H1 (cell line): ENCODE data around the gene CDKN2AIP. TPM values are rescaled to one million over a fixed set of nuclear protein-coding genes. Genes with fewer than 3 reads are reported as not detected.

Experiments used
- CTCF ChIA-PET: fragments of 300-600 bp; sonication (Branson Sonifier 250); formaldehyde crosslinking; loops from one replicate; lab custom pipeline; 2021; ENCODE audit not compliant: partially characterized antibody; lab: Charles Lee
- POLR2A ChIA-PET: fragments of 300-600 bp; sonication (Branson Sonifier 250); formaldehyde crosslinking; loops from one replicate; lab custom pipeline; 2021; ENCODE audit warnings: inconsistent platforms; ENCODE audit not compliant: partially characterized antibody; lab: Charles Lee
- DNase-seq, 2 experiments: peaks; one replicate each; pipeline versions ENCODE4 v3.0.0 to v3.0.0-alpha.2; 2010 to 2022; ENCODE audit warnings: low spot score in 2 of 2, low read depth in 1 of 2, mixed read lengths in 1 of 2
- FAIRE-seq: peaks from 2 replicates; lab custom pipeline; 2011; peaks lifted over from hg19 to GRCh38; lab: Jason Lieb, UNC
- H2AFZ ChIP-seq: 2 replicates; pipeline ENCODE4 v1.8.1; 2012; ENCODE audit warnings: low read length, inconsistent platforms
- H2AK5ac ChIP-seq: 2 replicates; pipeline ENCODE4 v1.6.1; 2013; ENCODE audit warnings: low read depth, low read length
- H2BK120ac ChIP-seq: replicated peaks from 2 replicates; pipeline ENCODE3; 2013; ENCODE audit warnings: low read depth, low read length, inconsistent platforms
- H2BK12ac ChIP-seq: 2 replicates; pipeline ENCODE4 v1.6.1; 2013; ENCODE audit warnings: low read depth, low read length
- H2BK15ac ChIP-seq: 2 replicates; pipeline ENCODE4 v1.6.1; 2013; ENCODE audit warnings: low read length
- H2BK20ac ChIP-seq: 2 replicates; pipeline ENCODE4 v1.6.1; 2013; ENCODE audit warnings: low read length
- H2BK5ac ChIP-seq: 2 replicates; pipeline ENCODE4 v1.6.1; 2013; ENCODE audit warnings: low read depth, low read length
- H3K14ac ChIP-seq: 2 replicates; pipeline ENCODE4 v1.6.1; 2013; ENCODE audit warnings: inconsistent platforms; ENCODE audit not compliant: insufficient read length
- H3K18ac ChIP-seq: 2 replicates; pipeline ENCODE4 v1.6.1; 2013; ENCODE audit warnings: low read length; ENCODE audit errors: extremely low read depth
- H3K23ac ChIP-seq: 2 replicates; pipeline ENCODE4 v1.6.1; 2013; ENCODE audit warnings: inconsistent platforms; ENCODE audit not compliant: insufficient read length
- H3K23me2 ChIP-seq: 2 replicates; pipeline ENCODE4 v1.6.1; 2013; ENCODE audit warnings: low read depth, low read length
- H3K27ac ChIP-seq: 2 replicates; pipeline ENCODE4 v1.6.1; 2011; ENCODE audit warnings: low read depth, low read length, inconsistent platforms
- H3K27me3 ChIP-seq, 4 experiments: replicated peaks in 1 of 4; 1 replicate in 1 of 4; 2 replicates in 3 of 4; pipeline versions ENCODE4 v1.6.1 to v1.8.1; 2011 to 2013; ENCODE audit warnings: low read length in 3 of 4, mild to moderate bottlenecking in 3 of 4, inconsistent platforms in 2 of 4, mixed read lengths in 2 of 4, moderate library complexity in 1 of 4; ENCODE audit not compliant: control insufficient read depth in 3 of 4, insufficient read depth in 3 of 4; ENCODE audit errors: extremely low read depth in 1 of 4
- H3K36me3 ChIP-seq, 4 experiments: 2 replicates each; pipeline versions ENCODE4 v1.6.1 to v1.8.1; 2011 to 2013; ENCODE audit warnings: mild to moderate bottlenecking in 4 of 4, low read length in 3 of 4, moderate library complexity in 2 of 4, control low read depth in 1 of 4, inconsistent platforms in 1 of 4; ENCODE audit not compliant: insufficient read depth in 4 of 4, control insufficient read depth in 2 of 4
- H3K4ac ChIP-seq: replicated peaks from 2 replicates; pipeline ENCODE3; 2013; ENCODE audit warnings: low read length, low read depth, mixed read lengths, inconsistent platforms; ENCODE audit not compliant: insufficient read length
- H3K4me1 ChIP-seq, 4 experiments: replicated peaks in 1 of 4; 1 replicate in 1 of 4; 2 replicates in 3 of 4; pipeline versions ENCODE4 v1.6.1 to v1.8.1; 2011 to 2013; ENCODE audit warnings: low read length in 3 of 4, inconsistent platforms in 2 of 4, mixed read lengths in 1 of 4; ENCODE audit not compliant: insufficient read depth in 4 of 4, control insufficient read depth in 3 of 4
- H3K4me2 ChIP-seq, 2 experiments: 2 replicates each; pipeline versions ENCODE4 v1.6.1 to v1.8.1; 2011 to 2013; ENCODE audit warnings: low read depth in 2 of 2, low read length in 2 of 2, control low read depth in 1 of 2, inconsistent platforms in 1 of 2, mild to moderate bottlenecking in 1 of 2; ENCODE audit not compliant: insufficient read depth in 1 of 2
- H3K4me3 ChIP-seq, 4 experiments: fragments of 200-600, 300-600 bp in 1 of 4; sonication (generic), shearing (Covaris generic), sonication (Bioruptor Twin) in 1 of 4; 2 replicates each; pipeline versions ENCODE4 v1.5.1 to v1.8.1; 2011 to 2016; ENCODE audit warnings: low read length in 4 of 4, low read depth in 3 of 4, control low read depth in 2 of 4, inconsistent platforms in 2 of 4, mild to moderate bottlenecking in 2 of 4, mixed read lengths in 1 of 4, moderate library complexity in 1 of 4; ENCODE audit not compliant: insufficient read depth in 2 of 4; ENCODE audit errors: extremely low read depth in 1 of 4
- H3K56ac ChIP-seq: replicated peaks from 2 replicates; pipeline ENCODE3; 2013; ENCODE audit warnings: low read depth, mild to moderate bottlenecking, mixed read lengths, low read length, inconsistent platforms; ENCODE audit not compliant: insufficient read length
- H3K79me1 ChIP-seq: 2 replicates; pipeline ENCODE4 v1.6.1; 2013; ENCODE audit warnings: low read depth, low read length, control low read depth
- H3K79me2 ChIP-seq, 2 experiments: 2 replicates each; pipeline versions ENCODE4 v1.6.1 to v1.8.1; 2012 to 2013; ENCODE audit warnings: low read length in 2 of 2, mild to moderate bottlenecking in 2 of 2, inconsistent platforms in 1 of 2; ENCODE audit not compliant: insufficient read depth in 2 of 2, control insufficient read depth in 1 of 2
- H3K9ac ChIP-seq, 4 experiments: replicated peaks in 1 of 4; 1 replicate in 1 of 4; 2 replicates in 3 of 4; pipeline versions ENCODE4 v1.6.1 to v1.8.1; 2011 to 2013; ENCODE audit warnings: low read depth in 3 of 4, low read length in 3 of 4, control low read depth in 2 of 4, mild to moderate bottlenecking in 2 of 4, moderate library complexity in 2 of 4, inconsistent platforms in 1 of 4; ENCODE audit errors: extremely low read depth in 1 of 4
- H3K9me3 ChIP-seq, 2 experiments: 2 replicates each; pipeline versions ENCODE4 v1.6.1 to v1.8.1; 2012 to 2013; ENCODE audit warnings: mild to moderate bottlenecking in 2 of 2, moderate library complexity in 2 of 2, control low read depth in 1 of 2, inconsistent platforms in 1 of 2, low read depth in 1 of 2, low read length in 1 of 2, mixed read lengths in 1 of 2; ENCODE audit not compliant: insufficient read depth in 2 of 2
- H4K20me1 ChIP-seq, 2 experiments: replicated peaks in 1 of 2; 2 replicates each; pipeline versions ENCODE3 to v1.8.1; 2011 to 2013; ENCODE audit warnings: inconsistent platforms in 2 of 2, low read length in 2 of 2, mild to moderate bottlenecking in 1 of 2; ENCODE audit not compliant: insufficient read depth in 2 of 2, control insufficient read depth in 1 of 2
- H4K5ac ChIP-seq: 2 replicates; pipeline ENCODE4 v1.6.1; 2013; ENCODE audit warnings: low read length, low read depth, mixed read lengths, inconsistent platforms; ENCODE audit not compliant: insufficient read length
- H4K8ac ChIP-seq: 2 replicates; pipeline ENCODE4 v1.8.0; 2013; ENCODE audit warnings: mild to moderate bottlenecking, moderate library complexity, low read length, inconsistent platforms; ENCODE audit not compliant: insufficient read depth; ENCODE audit errors: extremely low read depth
- H4K91ac ChIP-seq: replicated peaks from 2 replicates; pipeline ENCODE3; 2013; ENCODE audit warnings: low read length, mixed read lengths, inconsistent platforms; ENCODE audit not compliant: insufficient read length
- BRCA1 ChIP-seq: IDR thresholded peaks from 2 replicates; pipeline ENCODE4 v1.6.1; 2012; ENCODE audit warnings: low read depth, low read length, improper control_type of control experiment
- GABPA ChIP-seq: IDR thresholded peaks from 2 replicates; pipeline ENCODE4 v1.6.1; 2011; ENCODE audit warnings: mild to moderate bottlenecking, low read length, moderate library complexity, borderline replicate concordance; ENCODE audit not compliant: insufficient read depth
- HDAC2 ChIP-seq, 2 experiments: fragments of 300-600 bp in 1 of 2; sonication (generic) in 1 of 2; IDR thresholded peaks; 2 replicates each; pipeline ENCODE4 v1.6.1; 2011 to 2012; ENCODE audit warnings: low read depth in 2 of 2, low read length in 2 of 2, mild to moderate bottlenecking in 2 of 2, moderate library complexity in 2 of 2, borderline replicate concordance in 1 of 2, inconsistent platforms in 1 of 2
- JUN ChIP-seq: IDR thresholded peaks from 2 replicates; pipeline ENCODE4 v1.6.1; 2011; ENCODE audit warnings: low read depth, mild to moderate bottlenecking, improper control_type of control experiment, low read length
- KDM5A ChIP-seq: fragments of 200-600 bp; IDR thresholded peaks from 2 replicates; pipeline ENCODE4 v1.7.1; 2012; ENCODE audit warnings: mild to moderate bottlenecking, low read length, inconsistent platforms, mixed read lengths
- NRF1 ChIP-seq: IDR thresholded peaks from 2 replicates; pipeline ENCODE4 v1.6.1; 2011; ENCODE audit warnings: mild to moderate bottlenecking, low read depth, low read length, improper control_type of control experiment
- PHF8 ChIP-seq: fragments of 200-600 bp; sonication (generic); conservative IDR thresholded peaks from 2 replicates; pipeline ENCODE4 v1.7.1; 2012; ENCODE audit warnings: low read depth, mild to moderate bottlenecking, inconsistent platforms, low read length, moderate library complexity
- POLR2AphosphoS5 ChIP-seq: IDR thresholded peaks from 2 replicates; pipeline ENCODE4 v1.6.1; 2011; ENCODE audit warnings: low read depth, low read length
- SIRT6 ChIP-seq: IDR thresholded peaks from one replicate; pipeline ENCODE4 v1.7.1; 2012; ENCODE audit warnings: low read length, inconsistent platforms
- SP2 ChIP-seq: IDR thresholded peaks from 2 replicates; pipeline ENCODE4 v1.6.1; 2012; ENCODE audit warnings: mild to moderate bottlenecking, low read length, inconsistent platforms
- YY1 ChIP-seq: IDR thresholded peaks from 2 replicates; pipeline ENCODE4 v1.6.1; 2011; ENCODE audit warnings: low read depth, mild to moderate bottlenecking, low read length
- WGBS, 2 experiments: shearing (Covaris generic) in 1 of 2; methylation state at CpG; one replicate each; pipeline versions ENCODE4 v1.1.6 to v1.1.7; 2013 to 2015; ENCODE audit warnings: low lambda C conversion rate in 2 of 2, mixed read lengths in 2 of 2, inconsistent platforms in 1 of 2, low coverage in 1 of 2, missing lambda C conversion rate in 1 of 2; ENCODE audit not compliant: insufficient replicate concordance in 2 of 2, insufficient coverage in 1 of 2, insufficient read length in 1 of 2; ENCODE audit errors: extremely low coverage in 1 of 2, missing lambda C conversion rate in 1 of 2; 5-methylcytosine and 5-hydroxymethylcytosine counted together
- polyA plus RNA-seq, 7 experiments: library from polyadenylated mRNA; depleted of rRNA in 3 of 7; stranded (reverse) in 5 of 7; unstranded in 2 of 7; fragments of >200 nt in 5 of 7; fragments of 200-250 nt in 2 of 7; gene quantifications; 1 replicate in 5 of 7; 2 replicates in 1 of 7; 4 replicates in 1 of 7; pipeline versions ENCODE4 v1.2.1 to v1.2.3, GENCODE V29; 2011 to 2013; ENCODE audit warnings: missing spikeins in 2 of 7, mixed read lengths in 2 of 7
- total RNA-seq: library from RNA; stranded (reverse); fragmentation: NEBNext Ultra II Directional; extraction: Animal tissue kit (Norgen Biotek cat#: 25700); gene quantifications from 2 replicates; pipeline ENCODE4 v1.2.1, GENCODE V29; 2021
- TF ChIP-seq, protein P1 (sequence below): IDR thresholded peaks from 2 replicates; pipeline ENCODE4 v1.6.1; 2011; ENCODE audit warnings: low read depth, mild to moderate bottlenecking, low read length; ENCODE audit not compliant: insufficient read depth

Gene CDKN2AIP
- total and polyA plus RNA-seq, 2 of the 8 experiments (the other 6 are each of a cell fraction or from before 2014, with no cell fraction given), result 6.0 to 14.0 TPM

DNA sequence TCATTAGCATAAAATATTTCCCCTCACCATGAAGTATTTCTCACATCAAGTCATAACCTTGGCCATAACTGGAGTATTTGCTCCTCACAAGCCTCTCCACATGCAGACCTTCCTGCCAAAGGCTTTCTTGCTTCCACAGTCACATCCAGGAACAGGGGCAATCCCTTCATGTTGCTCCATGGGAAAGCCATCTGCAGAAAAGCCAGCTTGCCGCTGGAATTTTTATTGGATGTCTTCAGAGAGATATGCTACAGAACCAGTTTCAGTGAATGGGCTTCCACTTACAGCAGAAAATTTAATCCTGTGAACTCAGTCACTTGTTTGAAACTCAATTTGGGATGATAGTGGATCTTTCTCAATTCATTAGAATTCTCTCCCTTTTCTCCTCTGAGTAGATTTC lies 3.2 kb upstream of the CDKN2AIP start:
- ChIA-PET POLR2A (interaction anchor here (0.6 to 0.9 kb wide), 3 partner anchors 11 to 328 kb away, joined by 3 read pairs; no protein-coding TSS in a partner anchor), CTCF (no interaction called here)
- H3K27me3 ChIP-seq, result no peaks in the 10 kb centered on the region
- no peak overlapping the region for H2BK12ac ChIP-seq
- H2BK120ac ChIP-seq, result no peak overlapping the region
- DNase-seq, result no peak
- H2AFZ ChIP-seq, result no peak overlapping the region
- WGBS, 2 experiments, result 89% methylated on average over 1 of the region's 1 CpG; no CpG with 5 or more reads in 1 of the 2 experiments
- H3K36me3 ChIP-seq, result peaks cover 3 to 7% (median 4%) of the 10 kb centered on the region in 4 experiments; a peak in 7 of 8 replicates
- no peak overlapping the region for H3K56ac ChIP-seq
- H3K9me3 ChIP-seq, result no peaks in the 10 kb centered on the region
- no peak overlapping the region for H3K9ac ChIP-seq
- TF ChIP-seq SIRT6, result no peak
- no peak for TF ChIP-seq GABPA
- TF ChIP-seq JUN, result no peak
- no peak for TF ChIP-seq HDAC2 (IDR thresholded peaks at IDR 0.05; ENCODE audit: borderline replicate concordance in 1 of 2, low read depth in 2 of 2, low read length in 2 of 2)
- no peak for TF ChIP-seq PHF8
- TF ChIP-seq SP2, result no peak
- no peak for TF ChIP-seq BRCA1
- TF ChIP-seq NRF1, result no peak
- TF ChIP-seq, protein P1, sequence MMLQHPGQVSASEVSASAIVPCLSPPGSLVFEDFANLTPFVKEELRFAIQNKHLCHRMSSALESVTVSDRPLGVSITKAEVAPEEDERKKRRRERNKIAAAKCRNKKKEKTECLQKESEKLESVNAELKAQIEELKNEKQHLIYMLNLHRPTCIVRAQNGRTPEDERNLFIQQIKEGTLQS, result no peak
- no peak for TF ChIP-seq POLR2AphosphoS5
- no peak for TF ChIP-seq KDM5A
- TF ChIP-seq YY1, result no peak
- no peak overlapping the region for H3K4me3 ChIP-seq
- H3K4me2 ChIP-seq, result no peak overlapping the region
- no peak for FAIRE-seq
- H2BK5ac ChIP-seq, result no peak overlapping the region
- H4K8ac ChIP-seq, result no peak overlapping the region
- no peak overlapping the region for H3K18ac ChIP-seq
- no peak overlapping the region for H4K91ac ChIP-seq
- no peak overlapping the region for H2AK5ac ChIP-seq
- H3K79me1 ChIP-seq, result no peaks in the 10 kb centered on the region
- H2BK20ac ChIP-seq, result no peak overlapping the region
- H3K14ac ChIP-seq, result no peak overlapping the region
- peaks cover 0 to 9% (median 4%) of the 10 kb centered on the region in 4 experiments; a peak in 6 of 7 replicates for H3K4me1 ChIP-seq
- H3K27ac ChIP-seq, result no peak overlapping the region
- no peak overlapping the region for H3K4ac ChIP-seq
- H3K79me2 ChIP-seq, result peaks cover 0 to 12% of the 10 kb centered on the region in 2 experiments; a peak in 3 of 4 replicates
- H4K20me1 ChIP-seq, result no peaks in the 10 kb centered on the region
- no peak overlapping the region for H4K5ac ChIP-seq
- H3K23me2 ChIP-seq, result peaks cover 5% of the 10 kb centered on the region; the same call in 1 of the 2 replicates
- H3K23ac ChIP-seq, result no peak overlapping the region
- no peak overlapping the region for H2BK15ac ChIP-seq
